CD14-positive monocyte (primary cell): ENCODE data around the gene RPS6KA3. TPM values are rescaled to one million over a fixed set of nuclear protein-coding genes. Genes with fewer than 3 reads are reported as not detected.

Experiments used
- DNase-seq, 3 donors: peaks; one replicate each; pipeline ENCODE4 v3.0.0-alpha.2; 2011 to 2022
- H2AFZ ChIP-seq: 2 replicates; pipeline ENCODE4 v1.6.0; 2012; ENCODE audit warnings: mild to moderate bottlenecking, low read depth, low read length, inconsistent platforms; ENCODE audit not compliant: insufficient read depth, poor library complexity, severe bottlenecking
- H3K27ac ChIP-seq, 2 donors: 1 replicate in 1 of 2; 2 replicates in 1 of 2; pipeline ENCODE4 v1.5.1; 2012 to 2013; ENCODE audit warnings: low read length in 2 of 2, control low read depth in 1 of 2, inconsistent platforms in 1 of 2, low read depth in 1 of 2, mild to moderate bottlenecking in 1 of 2
- H3K27me3 ChIP-seq, 2 donors: one replicate each; pipeline versions ENCODE4 v1.6.0 to v1.6.1; 2011 to 2013; ENCODE audit warnings: low read length in 2 of 2; ENCODE audit not compliant: control insufficient read depth in 2 of 2, insufficient read depth in 2 of 2
- H3K36me3 ChIP-seq, 2 donors: replicated peaks in 1 of 2; 1 replicate in 1 of 2; 2 replicates in 1 of 2; pipeline versions ENCODE4 v1.5.1 to v1.6.1; 2012 to 2013; ENCODE audit warnings: low read length in 2 of 2, control low read depth in 1 of 2, inconsistent platforms in 1 of 2, mild to moderate bottlenecking in 1 of 2; ENCODE audit not compliant: insufficient read depth in 2 of 2, control insufficient read depth in 1 of 2
- H3K4me1 ChIP-seq, 2 donors: 1 replicate in 1 of 2; 2 replicates in 1 of 2; pipeline versions ENCODE4 v1.5.1 to v1.6.1; 2012 to 2013; ENCODE audit warnings: low read length in 2 of 2, control low read depth in 1 of 2, inconsistent platforms in 1 of 2, mild to moderate bottlenecking in 1 of 2, moderate library complexity in 1 of 2; ENCODE audit not compliant: insufficient read depth in 2 of 2, control insufficient read depth in 1 of 2
- H3K4me2 ChIP-seq: replicated peaks from 2 replicates; pipeline ENCODE3; 2012; ENCODE audit warnings: low read length, moderate library complexity, mild to moderate bottlenecking; ENCODE audit not compliant: poor library complexity, severe bottlenecking; ENCODE audit errors: extremely low read depth
- H3K4me3 ChIP-seq, 3 experiments: fragments of 200-600 bp in 1 of 3; sonication (generic) in 1 of 3; replicated peaks in 1 of 3; 1 replicate in 2 of 3; 2 replicates in 1 of 3; pipeline ENCODE4 v1.5.1; 2011 to 2013; ENCODE audit warnings: low read length in 3 of 3, mild to moderate bottlenecking in 3 of 3, control low read depth in 2 of 3, low read depth in 2 of 3, inconsistent platforms in 1 of 3, moderate library complexity in 1 of 3
- H3K79me2 ChIP-seq: 2 replicates; pipeline ENCODE4 v1.6.0; 2012; ENCODE audit warnings: mild to moderate bottlenecking, control low read depth, inconsistent platforms, low read length, moderate library complexity; ENCODE audit not compliant: insufficient read depth
- H3K9ac ChIP-seq: 2 replicates; pipeline ENCODE4 v1.6.0; 2017; ENCODE audit warnings: low read length, mild to moderate bottlenecking; ENCODE audit not compliant: insufficient read depth, poor library complexity, severe bottlenecking
- H3K9me3 ChIP-seq, 2 donors: replicated peaks in 1 of 2; 1 replicate in 1 of 2; 2 replicates in 1 of 2; pipeline versions ENCODE4 v1.5.1 to v1.6.1; 2012 to 2013; ENCODE audit warnings: low read length in 2 of 2, control low read depth in 1 of 2; ENCODE audit not compliant: control insufficient read depth in 1 of 2, insufficient read depth in 1 of 2
- H4K20me1 ChIP-seq: 2 replicates; pipeline ENCODE4 v1.6.0; 2012; ENCODE audit warnings: mild to moderate bottlenecking, low read length, control low read depth, moderate library complexity; ENCODE audit not compliant: insufficient read depth
- H3K27ac Mint-ChIP-seq, 7 donors: one replicate each; pipeline ENCODE4 v1.8.0; 2020; ENCODE audit warnings: mild to moderate bottlenecking in 7 of 7, mixed read lengths in 7 of 7, moderate library complexity in 6 of 7, inconsistent platforms in 2 of 7
- H3K27me3 Mint-ChIP-seq, 3 donors: one replicate each; pipeline ENCODE4 v1.8.0; 2021 to 2022; ENCODE audit warnings: low read depth in 3 of 3, mild to moderate bottlenecking in 3 of 3, mixed read lengths in 3 of 3, moderate library complexity in 3 of 3, inconsistent platforms in 1 of 3
- H3K36me3 Mint-ChIP-seq, 2 donors: one replicate each; pipeline ENCODE4 v1.8.0; 2020; ENCODE audit warnings: mixed read lengths in 2 of 2, inconsistent platforms in 1 of 2, mild to moderate bottlenecking in 1 of 2
- H3K4me1 Mint-ChIP-seq: one replicate; pipeline ENCODE4 v1.8.0; 2020; ENCODE audit warnings: mild to moderate bottlenecking, mixed read lengths
- H3K4me3 Mint-ChIP-seq, 2 donors: one replicate each; pipeline ENCODE4 v1.8.0; 2020; ENCODE audit warnings: mild to moderate bottlenecking in 2 of 2, mixed read lengths in 2 of 2, moderate library complexity in 1 of 2
- H3K9me3 Mint-ChIP-seq, 7 donors: one replicate each; pipeline ENCODE4 v1.8.0; 2020 to 2022; ENCODE audit warnings: mixed read lengths in 7 of 7, mild to moderate bottlenecking in 6 of 7, moderate library complexity in 6 of 7, inconsistent platforms in 2 of 7
- WGBS: methylation state at CpG from one replicate; pipeline ENCODE4 v1.1.5; 2013; ENCODE audit warnings: missing lambda C conversion rate; ENCODE audit not compliant: insufficient coverage; 5-methylcytosine and 5-hydroxymethylcytosine counted together
- intact Hi-C, 2 donors: fragments of 100-400 bp; cut with micrococcal nuclease; formaldehyde crosslinking; loops; one replicate each; pipeline versions ENCODE4 v1.15.0 to v1.15.1; 2023
- polyA plus RNA-seq, 3 donors: library from polyadenylated mRNA; depleted of rRNA in 1 of 3; unstranded in 2 of 3; stranded (reverse) in 1 of 3; fragments of 300-500 nt in 2 of 3; fragments of >200 nt in 1 of 3; fragmentation: Illumina TruSeq in 2 of 3; gene quantifications; 1 replicate in 2 of 3; 2 replicates in 1 of 3; pipeline ENCODE4 v1.2.3, GENCODE V29; 2012 to 2021
- TF ChIP-seq, protein P1 (sequence below): fragments of 200-600 bp; IDR thresholded peaks from one replicate; pipeline ENCODE4 v1.8.0; 2022; ENCODE audit warnings: antibody characterized with exemption, mild to moderate bottlenecking

Gene RPS6KA3
- polyA plus RNA-seq, 3 donors = 14.6 to 28.2 (median 21.6) TPM

DNA sequence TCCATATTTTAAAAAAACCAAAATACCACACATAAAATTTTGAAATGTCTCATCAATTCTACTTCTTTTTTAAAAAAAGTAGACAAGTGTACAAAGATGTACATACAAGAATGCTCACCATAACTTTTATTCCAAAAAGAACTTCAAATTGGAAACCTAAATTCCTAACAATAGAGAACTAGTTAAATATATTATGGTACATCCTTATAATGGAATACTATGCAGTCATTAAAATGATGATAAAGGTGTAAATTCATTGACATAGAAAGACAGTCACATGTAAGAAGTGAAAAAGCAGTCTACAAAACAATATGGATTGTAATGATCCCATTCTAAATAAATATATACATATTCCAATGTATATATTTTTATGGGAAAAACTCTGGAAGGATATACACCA, 31.0 kb downstream of the RPS6KA3 start:
- DNase-seq = no peak
- Histone ChIP-seq H3K4me3 (no peak overlapping the region), H4K20me1 (peaks cover 90% of the 10 kb centered on the region), H3K9me3 (no peaks in the 10 kb centered on the region), H3K27me3 (no peaks in the 10 kb centered on the region), H3K4me2 (no peak overlapping the region), H2AFZ (no peak overlapping the region), H3K36me3 (peaks cover 21 to 38% of the 10 kb centered on the region in 2 donors), H3K4me1 (no peaks in the 10 kb centered on the region), H3K79me2 (peaks cover 61% of the 10 kb centered on the region), H3K27ac (no peak overlapping the region), H3K9ac (no peak overlapping the region)
- peaks cover 24 to 33% of the 10 kb centered on the region in 2 donors for H3K36me3 Mint-ChIP-seq
- H3K9me3 Mint-ChIP-seq = no peaks in the 10 kb centered on the region
- intact Hi-C loops = no loop called here
- H3K4me1 Mint-ChIP-seq = peaks cover 2% of the 10 kb centered on the region
- peaks cover 0 to 4% (median 0%) of the 10 kb centered on the region in 3 donors for H3K27me3 Mint-ChIP-seq
- no peak overlapping the region for H3K27ac Mint-ChIP-seq
- no peak overlapping the region for H3K4me3 Mint-ChIP-seq
- TF ChIP-seq, protein P1, sequence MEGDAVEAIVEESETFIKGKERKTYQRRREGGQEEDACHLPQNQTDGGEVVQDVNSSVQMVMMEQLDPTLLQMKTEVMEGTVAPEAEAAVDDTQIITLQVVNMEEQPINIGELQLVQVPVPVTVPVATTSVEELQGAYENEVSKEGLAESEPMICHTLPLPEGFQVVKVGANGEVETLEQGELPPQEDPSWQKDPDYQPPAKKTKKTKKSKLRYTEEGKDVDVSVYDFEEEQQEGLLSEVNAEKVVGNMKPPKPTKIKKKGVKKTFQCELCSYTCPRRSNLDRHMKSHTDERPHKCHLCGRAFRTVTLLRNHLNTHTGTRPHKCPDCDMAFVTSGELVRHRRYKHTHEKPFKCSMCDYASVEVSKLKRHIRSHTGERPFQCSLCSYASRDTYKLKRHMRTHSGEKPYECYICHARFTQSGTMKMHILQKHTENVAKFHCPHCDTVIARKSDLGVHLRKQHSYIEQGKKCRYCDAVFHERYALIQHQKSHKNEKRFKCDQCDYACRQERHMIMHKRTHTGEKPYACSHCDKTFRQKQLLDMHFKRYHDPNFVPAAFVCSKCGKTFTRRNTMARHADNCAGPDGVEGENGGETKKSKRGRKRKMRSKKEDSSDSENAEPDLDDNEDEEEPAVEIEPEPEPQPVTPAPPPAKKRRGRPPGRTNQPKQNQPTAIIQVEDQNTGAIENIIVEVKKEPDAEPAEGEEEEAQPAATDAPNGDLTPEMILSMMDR = no peak

DNA sequence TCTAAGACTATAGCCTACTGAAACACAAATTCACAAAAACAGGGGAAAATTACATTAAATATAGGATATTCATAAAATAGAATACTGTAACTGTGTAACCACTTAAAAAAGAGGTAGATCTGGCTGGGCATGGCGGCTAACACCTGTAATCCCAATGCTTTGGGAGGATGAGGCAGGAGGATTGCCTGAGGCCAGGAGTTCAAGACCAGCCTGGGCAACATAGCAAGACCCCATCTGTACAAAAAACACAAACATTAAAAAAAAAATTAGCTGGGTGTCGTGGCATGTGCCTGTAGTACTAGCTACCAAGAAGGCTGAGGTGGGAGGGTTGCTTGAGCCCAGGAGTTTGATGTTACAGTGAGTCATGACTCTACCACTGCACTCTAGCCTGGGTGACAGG, 33.4 kb downstream of the RPS6KA3 start:
- peaks cover 84% of the 10 kb centered on the region for H4K20me1 ChIP-seq
- Mint-ChIP-seq H3K27me3 (peaks cover 0 to 4% (median 0%) of the 10 kb centered on the region in 3 donors), H3K4me3 (no peak overlapping the region), H3K9me3 (no peaks in the 10 kb centered on the region), H3K27ac (peak overlapping the region in 2 of 7 donors; percentile 32 to 57), H3K4me1 (peaks cover 2% of the 10 kb centered on the region), H3K36me3 (peaks cover 43 to 45% of the 10 kb centered on the region in 2 donors)
- no CpG with 5 or more reads among the region's 2 CpGs for WGBS
- H3K27me3 ChIP-seq = peaks cover 0 to 3% of the 10 kb centered on the region in 2 donors
- H3K27ac ChIP-seq = no peak overlapping the region
- intact Hi-C loops = no loop called here
- H3K79me2 ChIP-seq = peaks cover 43% of the 10 kb centered on the region
- DNase-seq = no peak
- peaks cover 37 to 55% of the 10 kb centered on the region in 2 donors for H3K36me3 ChIP-seq
- H2AFZ ChIP-seq = no peak overlapping the region
- H3K4me1 ChIP-seq = no peaks in the 10 kb centered on the region
- H3K4me2 ChIP-seq = no peak overlapping the region
- no peak overlapping the region for H3K4me3 ChIP-seq
- TF ChIP-seq, protein P1 = no peak
- no peak overlapping the region for H3K9ac ChIP-seq
- no peaks in the 10 kb centered on the region for H3K9me3 ChIP-seq
